HG02588 (cell line): Measurements from ENCODE around the gene SBF1.
"Not testable (repeated sequence)": the region's sequence is repeated elsewhere in the genome, so short reads cannot be mapped to it uniquely, and the experiment has no call there.

Experiments
- ATAC-seq: cut with Tn5 transposase; IDR thresholded peaks from one replicate; pipeline ENCODE4 v1.9.1; 2021; ENCODE audit warnings: mild to moderate bottlenecking, moderate library complexity; ENCODE audit not compliant: unreplicated experiment

The SBF1 gene

GRCh38 chr22:50401907-50402306, 72.9 kb downstream of the SBF1 start:
- ATAC-seq = no peak

DNA sequence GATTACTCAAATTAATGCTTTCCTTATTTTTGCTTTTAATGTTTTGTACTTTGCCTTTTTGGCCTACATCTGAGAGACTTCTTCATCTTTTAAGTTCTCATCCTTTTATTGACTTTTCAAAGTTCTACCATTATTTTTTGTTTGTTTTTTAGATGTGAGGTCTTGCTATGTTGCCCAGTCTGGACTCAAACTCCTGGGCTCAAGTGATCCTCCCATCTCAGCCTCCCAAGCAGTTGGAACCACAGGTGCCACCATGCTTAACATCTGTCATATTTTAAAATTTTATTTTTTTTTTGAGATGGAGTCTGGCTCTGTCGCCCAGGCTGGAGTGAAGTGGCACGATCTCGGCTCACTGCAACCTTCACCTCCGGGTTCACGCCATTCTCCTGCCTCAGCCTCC, 73.9 kb downstream of the SBF1 start:
- ATAC-seq = no peak

DNA sequence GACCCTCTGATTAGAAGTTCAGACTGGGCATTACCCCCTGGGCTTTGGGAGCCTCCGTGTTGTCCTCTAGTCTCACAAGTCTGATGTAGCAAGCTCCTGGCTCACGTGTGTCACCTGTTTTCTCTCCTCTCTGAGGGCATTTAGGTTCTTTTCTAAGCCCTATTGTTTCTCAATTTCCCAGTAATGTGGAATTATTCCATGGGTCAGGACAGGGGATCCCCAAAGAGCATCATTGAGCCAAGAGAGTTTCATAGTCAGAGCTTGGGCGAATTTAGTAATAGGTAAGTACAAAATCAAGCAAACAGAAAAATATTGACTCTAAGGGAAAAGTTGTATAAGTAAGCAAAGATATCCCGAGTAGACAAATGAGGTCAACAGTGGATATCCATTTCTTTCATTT, 74.4 kb downstream of the SBF1 start:
- ATAC-seq = no peak

DNA sequence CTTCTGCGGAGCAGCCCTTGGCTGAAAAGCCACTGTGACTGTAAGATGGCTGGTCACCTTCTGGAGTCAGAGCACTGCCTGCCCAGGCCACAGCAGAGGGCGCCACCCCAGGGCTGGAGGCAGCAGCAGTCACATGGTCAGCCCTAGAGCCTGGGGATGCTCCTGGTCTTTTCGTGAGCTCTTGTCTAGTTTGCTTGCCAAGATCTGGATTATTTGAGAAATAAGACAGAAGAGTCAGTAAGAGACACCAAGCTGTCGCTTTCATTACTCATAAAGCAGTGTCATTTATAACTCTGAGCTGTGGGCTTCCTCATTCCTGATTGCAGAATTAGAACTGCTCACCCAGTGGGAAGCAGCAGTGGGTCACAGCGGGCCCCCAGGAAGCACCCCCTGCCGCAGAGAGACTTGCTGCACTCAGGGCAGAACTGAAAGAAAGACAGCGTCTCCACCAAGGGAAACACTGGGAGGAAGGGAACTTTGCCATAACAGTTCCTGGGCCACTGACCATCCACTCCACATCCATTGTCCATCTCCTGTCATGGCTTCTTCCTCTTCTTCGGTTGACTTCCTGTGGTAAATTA, 75.0 kb downstream of the SBF1 start:
- no peak for ATAC-seq

- no peak for ATAC-seq
These were observed 75.8 kb downstream of the SBF1 start for GRCh38 chr22:50398831-50399648.

- ATAC-seq = not testable (repeated sequence)
These were observed 77.3 kb downstream of the SBF1 start for GRCh38 chr22:50397371-50398060.

GRCh38 chr22:50396751-50397370, 78.0 kb downstream of the SBF1 start:
- no peak for ATAC-seq
